AG04449 (cell line): ENCODE data around the gene PARS2.

Source experiments
- CTCF ChIA-PET: fragments of 350-600 bp; formaldehyde crosslinking; extraction: SDS; loops from one replicate; lab custom pipeline; 2021; ENCODE audit warnings: antibody characterized with exemption; lab: Yijun Ruan, JAX
- POLR2A ChIA-PET: fragments of 400-600, 350-600 bp; formaldehyde crosslinking; extraction: SDS; loops from one replicate; lab custom pipeline; 2020; ENCODE audit warnings: antibody characterized with exemption, inconsistent platforms; lab: Yijun Ruan, JAX
- DNase-seq: peaks from one replicate; pipeline ENCODE4 v3.0.0-alpha.2; 2010; ENCODE audit warnings: low read depth, low spot score
- H3K4me3 ChIP-seq: 2 replicates; pipeline ENCODE4 v1.5.1; 2011; ENCODE audit warnings: low read depth, mild to moderate bottlenecking, control low read depth, low read length
- CTCF ChIP-seq: IDR thresholded peaks from one replicate; pipeline ENCODE4 v1.5.1; 2011; ENCODE audit warnings: mild to moderate bottlenecking, moderate library complexity, low read length, control low read depth, inconsistent platforms; ENCODE audit not compliant: insufficient read depth; ENCODE audit errors: missing control alignments

PARS2 gene

GRCh38 chr1:54800899-54801759, 36.8 kb upstream of the PARS2 start, which contains the start of gene TTC22:
TTC22 (minus strand) TSS chr1:54801323; CDS start chr1:54801163, 160 bp downstream.
- DNase-seq: no peak
- CTCF ChIA-PET: interaction anchor here (0.7 to 1.9 kb wide), 3 partner anchors 9 to 144 kb away, joined by 3 to 5 read pairs (median 3); no protein-coding TSS in a partner anchor
- POLR2A ChIA-PET: no interaction called here
- peak; percentile 30 for TF ChIP-seq CTCF
- H3K4me3 ChIP-seq: no peak within 1 kb of the TSS

GRCh38 chr1:54800041-54800898, 35.9 kb upstream of the PARS2 start:
- no peak for DNase-seq
- no peak overlapping the region for H3K4me3 ChIP-seq
- ChIA-PET CTCF (interaction anchor here (0.9 to 1.9 kb wide), 2 partner anchors 9 to 128 kb away, joined by 3 to 5 read pairs; no protein-coding TSS in a partner anchor), POLR2A (no interaction called here)
- TF ChIP-seq CTCF: no peak

- CTCF ChIA-PET: no interaction called here
- TF ChIP-seq CTCF: no peak
- DNase-seq: no peak
- POLR2A ChIA-PET: no interaction called here
- no peak overlapping the region for H3K4me3 ChIP-seq
Observed at GRCh38 chr1:54798769-54799641, 34.7 kb upstream of the PARS2 start.

GRCh38 chr1:54798206-54798605, 33.9 kb upstream of the PARS2 start:
- CTCF ChIA-PET: interaction anchor here (1.0 kb wide), 1 partner anchor 11 kb away, joined by 5 read pairs; no protein-coding TSS in a partner anchor

GRCh38 chr1:54796902-54797301, 32.6 kb upstream of the PARS2 start:
- H3K4me3 ChIP-seq: no peak overlapping the region
- TF ChIP-seq CTCF: no peak
- POLR2A ChIA-PET: no interaction called here
- CTCF ChIA-PET: no interaction called here
- no peak for DNase-seq

More at GRCh38 chr1:54798206-54798605, 33.9 kb upstream of the PARS2 start:
- TF ChIP-seq CTCF: no peak
- no peak overlapping the region for H3K4me3 ChIP-seq
- POLR2A ChIA-PET: no interaction called here
- DNase-seq: no peak
